HG02798 (cell line): ENCODE results near the gene SLC17A8.
A peak's percentile ranks its signal among the peaks of the same experiment; 100 is the strongest.
"Not testable (repeated sequence)": the region's sequence is repeated elsewhere in the genome, so short reads cannot be mapped to it uniquely, and the experiment has no call there.

Experiments used
- ATAC-seq: cut with Tn5 transposase; IDR thresholded peaks from one replicate; pipeline ENCODE4 v1.9.1; 2021; ENCODE audit warnings: mild to moderate bottlenecking; ENCODE audit not compliant: unreplicated experiment, poor library complexity

The SLC17A8 gene

GRCh38 chr12:100356644-100357223 is at the start of gene SLC17A8:
SLC17A8 (plus strand) TSS chr12:100357074; CDS start chr12:100357392, 318 bp downstream.
- ATAC-seq = no peak

GRCh38 chr12:100308138-100308537 is 48.7 kb upstream of the SLC17A8 start:
- ATAC-seq = not testable (repeated sequence)

- ATAC-seq = no peak
Observed at GRCh38 chr12:100311317-100311716, 45.6 kb upstream of the SLC17A8 start.

GRCh38 chr12:100317371-100317770 is 39.5 kb upstream of the SLC17A8 start:
- no peak for ATAC-seq

- ATAC-seq = no peak
Observed at GRCh38 chr12:100324498-100324897, 32.4 kb upstream of the SLC17A8 start.

- ATAC-seq = no peak
Observed at GRCh38 chr12:100326208-100326607, 30.7 kb upstream of the SLC17A8 start.

GRCh38 chr12:100329800-100330199 is 27.1 kb upstream of the SLC17A8 start:
- ATAC-seq = peak; percentile 98

GRCh38 chr12:100331871-100332270 is 25.0 kb upstream of the SLC17A8 start:
- no peak for ATAC-seq

GRCh38 chr12:100332852-100333251 is 24.0 kb upstream of the SLC17A8 start:
- no peak for ATAC-seq

GRCh38 chr12:100337299-100337698 is 19.6 kb upstream of the SLC17A8 start:
- ATAC-seq = no peak

- no peak for ATAC-seq
Observed at GRCh38 chr12:100337727-100338126, 19.1 kb upstream of the SLC17A8 start.

GRCh38 chr12:100339071-100339470 is 17.8 kb upstream of the SLC17A8 start:
- ATAC-seq = no peak

- not testable (repeated sequence) for ATAC-seq
Observed at GRCh38 chr12:100342897-100343296, 14.0 kb upstream of the SLC17A8 start.

GRCh38 chr12:100344351-100344750 is 12.5 kb upstream of the SLC17A8 start:
- not testable (repeated sequence) for ATAC-seq

GRCh38 chr12:100345020-100345767 is 11.7 kb upstream of the SLC17A8 start:
- no peak for ATAC-seq

- ATAC-seq = no peak
Observed at GRCh38 chr12:100346660-100347059, 10.2 kb upstream of the SLC17A8 start.

- ATAC-seq = no peak
Observed at GRCh38 chr12:100348657-100349454, 8.0 kb upstream of the SLC17A8 start.

GRCh38 chr12:100359248-100359647 is 2.4 kb downstream of the SLC17A8 start:
- no peak for ATAC-seq

- ATAC-seq = no peak
Observed at GRCh38 chr12:100359822-100360221, 2.9 kb downstream of the SLC17A8 start.

GRCh38 chr12:100360450-100360849 is 3.6 kb downstream of the SLC17A8 start:
- no peak for ATAC-seq

- ATAC-seq = no peak
Observed at GRCh38 chr12:100364324-100364723, 7.5 kb downstream of the SLC17A8 start.
